MM.1S (cell line): Measurements from ENCODE around the gene CIPC.

Source experiments
- DNase-seq: peaks from one replicate; pipeline ENCODE4 v3.0.0-alpha.2; 2015
- H2AFZ ChIP-seq: fragments of 300-600 bp; sonication (generic); 2 replicates; pipeline ENCODE4 v1.6.0; 2016; ENCODE audit warnings: antibody characterized with exemption, low read length
- H3F3A ChIP-seq: fragments of 300-600 bp; sonication (generic); 2 replicates; pipeline ENCODE4 v1.6.1; 2016; ENCODE audit warnings: mild to moderate bottlenecking, antibody characterized with exemption, low read length, moderate library complexity, mixed read lengths; ENCODE audit not compliant: insufficient read depth
- H3K27ac ChIP-seq: fragments of 300-600 bp; sonication (generic); 2 replicates; pipeline ENCODE4 v1.5.1; 2016; ENCODE audit warnings: mild to moderate bottlenecking, low read length
- H3K27me3 ChIP-seq: fragments of 300-600 bp; sonication (generic); replicated peaks from 2 replicates; pipeline ENCODE4 v1.6.0; 2016; ENCODE audit warnings: low read length; ENCODE audit not compliant: insufficient read depth
- H3K36me3 ChIP-seq: fragments of 300-600 bp; sonication (generic); replicated peaks from 2 replicates; pipeline ENCODE4 v1.6.1; 2016; ENCODE audit warnings: mild to moderate bottlenecking, low read length, mixed read lengths; ENCODE audit not compliant: insufficient read depth
- H3K4me1 ChIP-seq: fragments of 300-600 bp; sonication (generic); 2 replicates; pipeline ENCODE4 v1.6.1; 2016; ENCODE audit warnings: low read length, mixed read lengths
- H3K4me2 ChIP-seq: fragments of 300-600 bp; sonication (generic); 2 replicates; pipeline ENCODE4 v1.6.0; 2016; ENCODE audit warnings: low read depth, low read length
- H3K4me3 ChIP-seq: fragments of 300-600 bp; sonication (generic); 2 replicates; pipeline ENCODE4 v1.5.1; 2016; ENCODE audit warnings: low read length, mixed read lengths
- H3K79me2 ChIP-seq: fragments of 300-600 bp; sonication (generic); 2 replicates; pipeline ENCODE4 v1.6.1; 2016; ENCODE audit warnings: mixed run types, low read length, mixed read lengths
- H3K9ac ChIP-seq: fragments of 300-600 bp; sonication (generic); 2 replicates; pipeline ENCODE4 v1.6.1; 2016; ENCODE audit warnings: low read length, mixed read lengths
- H3K9me2 ChIP-seq: fragments of 300-600 bp; sonication (generic); replicated peaks from 2 replicates; pipeline ENCODE4 v1.6.1; 2016; ENCODE audit warnings: mild to moderate bottlenecking, low read length, mixed read lengths; ENCODE audit not compliant: insufficient read depth
- H3K9me3 ChIP-seq: fragments of 300-600 bp; sonication (generic); replicated peaks from 2 replicates; pipeline ENCODE4 v1.6.1; 2016; ENCODE audit warnings: mild to moderate bottlenecking, low read length, mixed read lengths; ENCODE audit not compliant: insufficient read depth
- H4K20me1 ChIP-seq: fragments of 300-600 bp; sonication (generic); 2 replicates; pipeline ENCODE4 v1.6.1; 2016; ENCODE audit warnings: mild to moderate bottlenecking, low read length, moderate library complexity, mixed read lengths; ENCODE audit not compliant: insufficient read depth
- EZH2 ChIP-seq: fragments of 300-600 bp; sonication (generic); optimal IDR thresholded peaks from 2 replicates; pipeline ENCODE3; 2017; ENCODE audit warnings: low read depth, mild to moderate bottlenecking, antibody characterized with exemption, low read length, mixed read lengths
- EZH2phosphoT487 ChIP-seq: fragments of 300-600 bp; sonication (generic); IDR thresholded peaks from 2 replicates; pipeline ENCODE4 v1.6.1; 2018; ENCODE audit warnings: antibody characterized with exemption, low read length
- TF ChIP-seq, protein P1 (sequence below): fragments of 300-600 bp; sonication (generic); IDR thresholded peaks from 2 replicates; pipeline ENCODE4 v1.5.1; 2016; ENCODE audit warnings: antibody characterized with exemption, low read length, mixed read lengths

The CIPC gene

DNA sequence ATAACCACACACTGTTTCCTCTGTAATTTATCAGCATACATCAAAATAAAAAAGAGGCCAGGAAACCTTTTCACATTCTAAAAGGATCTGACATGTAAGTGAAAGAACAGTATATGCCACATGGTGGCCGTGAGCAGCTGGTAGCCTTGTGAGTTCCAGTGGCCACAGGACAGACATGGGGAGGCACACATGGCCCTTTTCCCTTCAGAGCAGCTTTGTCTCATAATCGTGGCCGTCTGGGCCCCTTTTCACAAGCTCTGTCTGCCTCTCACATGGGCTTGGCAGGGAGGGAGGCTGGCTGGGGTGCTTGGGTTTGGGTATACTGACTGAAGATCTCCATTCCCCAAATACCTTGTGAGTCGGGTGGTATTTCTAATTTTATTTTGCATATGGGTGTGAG lies 45.0 kb downstream of the CIPC start:
- H3K4me1 ChIP-seq = no peaks in the 10 kb centered on the region
- H3F3A ChIP-seq = no peaks in the 10 kb centered on the region
- no peak overlapping the region for H3K4me2 ChIP-seq
- H4K20me1 ChIP-seq = no peaks in the 10 kb centered on the region
- DNase-seq = no peak
- H3K4me3 ChIP-seq = no peak overlapping the region
- TF ChIP-seq EZH2phosphoT487 (no peak), EZH2 (no peak)
- TF ChIP-seq, protein P1, sequence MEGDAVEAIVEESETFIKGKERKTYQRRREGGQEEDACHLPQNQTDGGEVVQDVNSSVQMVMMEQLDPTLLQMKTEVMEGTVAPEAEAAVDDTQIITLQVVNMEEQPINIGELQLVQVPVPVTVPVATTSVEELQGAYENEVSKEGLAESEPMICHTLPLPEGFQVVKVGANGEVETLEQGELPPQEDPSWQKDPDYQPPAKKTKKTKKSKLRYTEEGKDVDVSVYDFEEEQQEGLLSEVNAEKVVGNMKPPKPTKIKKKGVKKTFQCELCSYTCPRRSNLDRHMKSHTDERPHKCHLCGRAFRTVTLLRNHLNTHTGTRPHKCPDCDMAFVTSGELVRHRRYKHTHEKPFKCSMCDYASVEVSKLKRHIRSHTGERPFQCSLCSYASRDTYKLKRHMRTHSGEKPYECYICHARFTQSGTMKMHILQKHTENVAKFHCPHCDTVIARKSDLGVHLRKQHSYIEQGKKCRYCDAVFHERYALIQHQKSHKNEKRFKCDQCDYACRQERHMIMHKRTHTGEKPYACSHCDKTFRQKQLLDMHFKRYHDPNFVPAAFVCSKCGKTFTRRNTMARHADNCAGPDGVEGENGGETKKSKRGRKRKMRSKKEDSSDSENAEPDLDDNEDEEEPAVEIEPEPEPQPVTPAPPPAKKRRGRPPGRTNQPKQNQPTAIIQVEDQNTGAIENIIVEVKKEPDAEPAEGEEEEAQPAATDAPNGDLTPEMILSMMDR = no peak
- H3K9me2 ChIP-seq = no peaks in the 10 kb centered on the region
- H3K36me3 ChIP-seq = no peaks in the 10 kb centered on the region
- H3K27ac ChIP-seq = no peak overlapping the region
- no peaks in the 10 kb centered on the region for H3K9me3 ChIP-seq
- no peak overlapping the region for H3K9ac ChIP-seq
- no peak overlapping the region for H2AFZ ChIP-seq
- H3K79me2 ChIP-seq = no peaks in the 10 kb centered on the region
- peaks cover 23% of the 10 kb centered on the region for H3K27me3 ChIP-seq

DNA sequence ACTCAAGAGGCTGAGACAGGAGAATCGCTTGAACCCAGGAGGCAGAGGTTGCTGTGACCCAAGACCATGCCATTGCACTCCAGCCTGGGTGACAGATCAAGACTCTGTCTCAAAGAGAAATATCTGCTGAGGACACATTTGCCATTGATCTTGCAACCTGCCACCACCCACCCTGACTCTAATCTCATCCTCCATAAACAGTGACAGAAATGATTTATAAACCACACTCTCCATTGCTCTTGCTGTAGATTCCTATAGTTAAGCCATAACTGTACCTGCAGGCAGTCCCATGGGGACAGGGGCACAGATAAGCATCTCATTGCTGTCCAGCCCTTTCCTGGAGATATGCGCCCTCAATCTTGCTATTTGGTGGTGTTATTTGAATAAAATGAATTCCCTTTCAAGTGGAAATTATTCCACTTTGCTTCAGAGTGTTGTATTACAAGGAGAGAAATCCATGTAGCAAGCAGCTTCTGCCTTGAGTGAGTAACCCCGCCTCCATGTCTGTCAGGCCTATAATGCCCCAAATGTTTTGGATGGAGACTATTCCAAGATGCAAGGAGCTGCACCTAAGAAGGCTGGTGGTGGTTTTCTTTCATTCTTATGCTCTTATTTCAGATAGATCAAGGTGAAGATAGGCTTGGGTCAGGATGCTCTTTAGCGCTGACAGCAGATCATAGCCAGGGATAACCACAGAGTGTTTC lies 46.5 kb downstream of the CIPC start:
- Histone ChIP-seq H3K9me3 (no peaks in the 10 kb centered on the region), H3K4me3 (no peak overlapping the region), H3K79me2 (no peaks in the 10 kb centered on the region), H4K20me1 (no peaks in the 10 kb centered on the region), H3F3A (no peaks in the 10 kb centered on the region), H3K4me2 (no peak overlapping the region), H3K9me2 (no peaks in the 10 kb centered on the region), H3K27ac (no peak overlapping the region), H2AFZ (no peak overlapping the region), H3K4me1 (no peaks in the 10 kb centered on the region), H3K36me3 (no peaks in the 10 kb centered on the region), H3K27me3 (peaks cover 23% of the 10 kb centered on the region), H3K9ac (no peak overlapping the region)
- TF ChIP-seq EZH2phosphoT487 (no peak), EZH2 (no peak)
- TF ChIP-seq, protein P1 = no peak
- no peak for DNase-seq

DNA sequence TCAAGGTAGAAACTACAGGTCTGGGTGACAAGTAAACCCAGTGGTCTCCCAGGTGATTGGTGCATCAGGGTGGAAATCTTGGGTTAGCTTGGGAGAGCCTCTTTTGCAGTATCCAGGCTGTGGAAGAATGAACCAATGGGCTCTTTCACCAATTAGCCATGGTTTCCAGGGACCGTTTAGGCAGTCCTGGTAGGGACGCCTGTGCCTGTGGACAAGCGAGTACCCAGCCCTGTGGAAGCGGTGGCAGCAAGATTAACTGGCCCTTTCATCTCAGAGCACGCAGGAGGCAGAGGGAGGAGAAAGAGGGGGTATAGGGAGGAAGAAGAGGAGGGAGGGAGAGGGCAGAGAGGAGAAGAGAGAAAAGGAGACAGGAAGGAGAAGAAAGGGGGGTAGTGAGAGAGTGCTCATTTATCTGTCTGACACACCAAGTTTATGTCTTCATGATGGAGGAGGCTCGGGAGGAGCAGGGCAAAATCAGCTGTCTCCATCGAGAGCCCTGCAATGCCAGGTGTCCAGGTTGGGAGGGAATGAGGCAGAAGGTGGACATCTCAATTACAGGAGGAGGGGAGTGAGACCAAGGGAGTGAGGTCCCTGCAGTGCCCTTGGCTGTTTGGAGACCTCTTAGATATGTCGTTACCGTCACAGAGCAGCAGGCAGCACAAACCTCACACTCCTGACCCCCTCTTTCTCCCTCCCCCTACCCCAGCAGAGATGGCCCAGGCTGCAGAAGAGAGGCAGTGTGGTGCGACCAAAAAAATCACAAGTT lies 48.1 kb downstream of the CIPC start:
- Histone ChIP-seq H3K4me2 (no peak overlapping the region), H3K4me3 (no peak overlapping the region), H3F3A (no peaks in the 10 kb centered on the region), H3K36me3 (no peaks in the 10 kb centered on the region), H3K9me2 (no peaks in the 10 kb centered on the region), H4K20me1 (no peaks in the 10 kb centered on the region), H2AFZ (no peak overlapping the region), H3K79me2 (no peaks in the 10 kb centered on the region), H3K27ac (no peak overlapping the region), H3K9ac (no peak overlapping the region), H3K9me3 (no peaks in the 10 kb centered on the region), H3K27me3 (peaks cover 11% of the 10 kb centered on the region; the same call in 1 of the 2 replicates), H3K4me1 (no peaks in the 10 kb centered on the region)
- DNase-seq = no peak
- TF ChIP-seq EZH2 (no peak), EZH2phosphoT487 (no peak)
- TF ChIP-seq, protein P1 = no peak
